Naive thymus-derived CD8-positive, alpha-beta T cell (primary cell): ENCODE results near the gene LMO2. TPM values are rescaled to one million over a fixed set of nuclear protein-coding genes. Genes with fewer than 3 reads are reported as not detected.
A peak's percentile ranks its signal among the peaks of the same experiment; 100 is the strongest.
"Not testable (repeated sequence)": the region's sequence is repeated elsewhere in the genome, so short reads cannot be mapped to it uniquely, and the experiment has no call there.

Experiments used
- ATAC-seq, 2 donors: fragments of 150-1000 bp; cut with Tn5 transposase in 1 of 2; sonication (Bioruptor Pico), chemical (Tn5 transposase) in 1 of 2; 1 replicate in 1 of 2; 2 replicates in 1 of 2; pipeline ENCODE4 v1.10.0; 2021; ENCODE audit warnings: mild to moderate bottlenecking in 2 of 2, moderate library complexity in 2 of 2
- POLR2A ChIA-PET: fragments of 350-600 bp; sonication (Branson Sonifier 250); formaldehyde crosslinking; loops from one replicate; lab custom pipeline; 2021; ENCODE audit warnings: antibody characterized with exemption; lab: Charles Lee
- DNase-seq, 10 donors: peaks; one replicate each; pipeline versions ENCODE4 v3.0.0 to v3.0.0-alpha.2; 2020 to 2022
- H3K27ac Mint-ChIP-seq, 10 donors: one replicate each; pipeline ENCODE4 v1.8.0; 2020 to 2022; ENCODE audit warnings: mild to moderate bottlenecking in 10 of 10, mixed read lengths in 10 of 10, moderate library complexity in 4 of 10, inconsistent platforms in 1 of 10
- H3K27me3 Mint-ChIP-seq, 5 donors: one replicate each; pipeline ENCODE4 v1.8.0; 2021 to 2022; ENCODE audit warnings: mixed read lengths in 5 of 5
- H3K36me3 Mint-ChIP-seq, 3 donors: one replicate each; pipeline ENCODE4 v1.8.0; 2020 to 2022; ENCODE audit warnings: mixed read lengths in 3 of 3, mild to moderate bottlenecking in 2 of 3, inconsistent platforms in 1 of 3
- H3K4me1 Mint-ChIP-seq, 4 donors: one replicate each; pipeline ENCODE4 v1.8.0; 2021 to 2022; ENCODE audit warnings: mixed read lengths in 4 of 4
- H3K4me3 Mint-ChIP-seq, 10 donors: one replicate each; pipeline ENCODE4 v1.8.0; 2020 to 2022; ENCODE audit warnings: mild to moderate bottlenecking in 10 of 10, mixed read lengths in 10 of 10, moderate library complexity in 6 of 10, inconsistent platforms in 1 of 10
- H3K9me3 Mint-ChIP-seq, 9 donors: one replicate each; pipeline ENCODE4 v1.8.0; 2020 to 2022; ENCODE audit warnings: mixed read lengths in 9 of 9, mild to moderate bottlenecking in 3 of 9, inconsistent platforms in 1 of 9, moderate library complexity in 1 of 9
- polyA plus RNA-seq, 3 donors: library from polyadenylated mRNA; unstranded; fragments of 300-500 nt; fragmentation: Illumina TruSeq; gene quantifications; one replicate each; pipeline ENCODE4 v1.2.3, GENCODE V29; 2021
- total RNA-seq, 8 experiments: library from RNA in 2 of 8; stranded (reverse) in 2 of 8; gene quantifications; one replicate each; pipeline ENCODE4 v1.2.3 and lab custom pipeline; 2021 to 2026

Gene LMO2
- under 1 TPM; 0.47 to 0.99 TPM for total RNA-seq
- not detected for polyA plus RNA-seq
- total RNA-seq (lab: John Stamatoyannopoulos, UW): 0 to 0.25 (median 0.03) reads per million in 6 experiments

- Mint-ChIP-seq H3K27me3 (peaks cover 47 to 68% (median 49%) of the 10 kb centered on the region in 5 donors), H3K27ac (peak within 1 kb of the TSS in 4 of 10 donors; percentile 1 to 81 (median 31)), H3K4me1 (peaks cover 29 to 61% (median 43%) of the 10 kb centered on the region in 4 donors), H3K36me3 (peaks cover 0 to 3% (median 0%) of the 10 kb centered on the region in 3 donors), H3K4me3 (peak within 1 kb of the TSS in 9 of 10 donors; percentile 53 to 94 (median 85)), H3K9me3 (peaks cover 0 to 2% (median 0%) of the 10 kb centered on the region in 9 donors)
- no peak for ATAC-seq
- POLR2A ChIA-PET: interaction anchor here (1.1 kb wide), 1 partner anchor 37 kb away, joined by 3 read pairs; no protein-coding TSS in a partner anchor
- no peak for DNase-seq
These were observed at the start of gene LMO2 for GRCh38 chr11:33891714-33892327. Gene LMO2 (minus strand): TSS chr11:33892076. CDS start chr11:33869716, 22,360 bp downstream.

- ATAC-seq (no peak), DNase-seq (no peak)
- POLR2A ChIA-PET: no interaction called here
- peaks cover 0 to 13% (median 3%) of the 10 kb centered on the region in 5 donors for H3K27me3 Mint-ChIP-seq
- H3K4me3 Mint-ChIP-seq: no peak overlapping the region
- no peaks in the 10 kb centered on the region for H3K36me3 Mint-ChIP-seq
- no peak overlapping the region for H3K27ac Mint-ChIP-seq
- peaks cover 0 to 17% (median 0%) of the 10 kb centered on the region in 4 donors for H3K4me1 Mint-ChIP-seq
- no peaks in the 10 kb centered on the region for H3K9me3 Mint-ChIP-seq
These were observed 48.6 kb upstream of the LMO2 start for GRCh38 chr11:33940538-33940815.

GRCh38 chr11:33936725-33937604 is 45.1 kb upstream of the LMO2 start:
- no peak overlapping the region for H3K4me3 Mint-ChIP-seq
- H3K9me3 Mint-ChIP-seq: peaks cover 0 to 15% (median 7%) of the 10 kb centered on the region in 9 donors
- H3K27ac Mint-ChIP-seq: no peak overlapping the region
- POLR2A ChIA-PET: no interaction called here
- peaks cover 0 to 14% (median 2%) of the 10 kb centered on the region in 3 donors for H3K36me3 Mint-ChIP-seq
- peaks cover 0 to 24% (median 4%) of the 10 kb centered on the region in 4 donors for H3K4me1 Mint-ChIP-seq
- ATAC-seq (no peak), DNase-seq (no peak)
- peaks cover 0 to 13% (median 3%) of the 10 kb centered on the region in 5 donors for H3K27me3 Mint-ChIP-seq

- Mint-ChIP-seq H3K9me3 (peaks cover 0 to 25% (median 11%) of the 10 kb centered on the region in 9 donors), H3K36me3 (peaks cover 0 to 23% (median 2%) of the 10 kb centered on the region in 3 donors), H3K27me3 (peaks cover 0 to 15% (median 3%) of the 10 kb centered on the region in 5 donors), H3K27ac (no peak overlapping the region), H3K4me3 (no peak overlapping the region), H3K4me1 (peaks cover 0 to 23% (median 4%) of the 10 kb centered on the region in 4 donors)
- ATAC-seq (no peak), DNase-seq (no peak)
- POLR2A ChIA-PET: no interaction called here
These were observed 43.9 kb upstream of the LMO2 start for GRCh38 chr11:33935461-33936456.

- ATAC-seq (no peak), DNase-seq (no peak)
- H3K36me3 Mint-ChIP-seq: peaks cover 0 to 23% (median 2%) of the 10 kb centered on the region in 3 donors
- H3K27ac Mint-ChIP-seq: no peak overlapping the region
- peaks cover under 1 to 28% (median 6%) of the 10 kb centered on the region in 4 donors for H3K4me1 Mint-ChIP-seq
- POLR2A ChIA-PET: no interaction called here
- H3K27me3 Mint-ChIP-seq: peaks cover 0 to 15% (median 3%) of the 10 kb centered on the region in 5 donors
- H3K4me3 Mint-ChIP-seq: no peak overlapping the region
- H3K9me3 Mint-ChIP-seq: peaks cover 0 to 25% (median 11%) of the 10 kb centered on the region in 9 donors
These were observed 43.1 kb upstream of the LMO2 start for GRCh38 chr11:33935005-33935404.

GRCh38 chr11:33934450-33934849 is 42.6 kb upstream of the LMO2 start:
- ATAC-seq: no peak
- POLR2A ChIA-PET: no interaction called here
- peaks cover 0 to 25% (median 11%) of the 10 kb centered on the region in 9 donors for H3K9me3 Mint-ChIP-seq
- no peak for DNase-seq
- H3K36me3 Mint-ChIP-seq: peaks cover 0 to 23% (median 2%) of the 10 kb centered on the region in 3 donors
- H3K27ac Mint-ChIP-seq: no peak overlapping the region
- H3K4me1 Mint-ChIP-seq: peaks cover 1 to 29% (median 7%) of the 10 kb centered on the region in 4 donors
- no peak overlapping the region for H3K4me3 Mint-ChIP-seq
- H3K27me3 Mint-ChIP-seq: peaks cover 0 to 15% (median 3%) of the 10 kb centered on the region in 5 donors

GRCh38 chr11:33933602-33934001 is 41.7 kb upstream of the LMO2 start:
- Mint-ChIP-seq H3K27ac (no peak overlapping the region), H3K9me3 (peaks cover 0 to 25% (median 11%) of the 10 kb centered on the region in 9 donors), H3K36me3 (peaks cover 0 to 23% (median 2%) of the 10 kb centered on the region in 3 donors), H3K4me3 (no peak overlapping the region), H3K4me1 (peaks cover 1 to 29% (median 7%) of the 10 kb centered on the region in 4 donors), H3K27me3 (peaks cover 0 to 17% (median 3%) of the 10 kb centered on the region in 5 donors)
- no peak for ATAC-seq
- DNase-seq: no peak
- POLR2A ChIA-PET: no interaction called here

GRCh38 chr11:33932721-33933120 is 40.8 kb upstream of the LMO2 start:
- H3K4me3 Mint-ChIP-seq: no peak overlapping the region

GRCh38 chr11:33931739-33932366 is 40.0 kb upstream of the LMO2 start:
- peaks cover 0 to 25% (median 11%) of the 10 kb centered on the region in 9 donors for H3K9me3 Mint-ChIP-seq
- H3K4me3 Mint-ChIP-seq, DNase-seq, POLR2A ChIA-PET, H3K27me3 Mint-ChIP-seq, ATAC-seq, H3K27ac Mint-ChIP-seq: not testable (repeated sequence)
- peaks cover 0 to 23% (median 2%) of the 10 kb centered on the region in 3 donors for H3K36me3 Mint-ChIP-seq
- peaks cover 1 to 25% (median 7%) of the 10 kb centered on the region in 4 donors for H3K4me1 Mint-ChIP-seq

More at GRCh38 chr11:33932721-33933120, 40.8 kb upstream of the LMO2 start:
- Mint-ChIP-seq H3K27me3 (peaks cover 0 to 13% (median 1%) of the 10 kb centered on the region in 5 donors), H3K4me1 (peaks cover 1 to 29% (median 7%) of the 10 kb centered on the region in 4 donors), H3K9me3 (peaks cover 0 to 25% (median 11%) of the 10 kb centered on the region in 9 donors), H3K27ac (no peak overlapping the region), H3K36me3 (peaks cover 0 to 23% (median 2%) of the 10 kb centered on the region in 3 donors)
- no peak for DNase-seq
- ATAC-seq: no peak
- POLR2A ChIA-PET: no interaction called here

- POLR2A ChIA-PET: no interaction called here
- Mint-ChIP-seq H3K9me3 (peaks cover 0 to 25% (median 11%) of the 10 kb centered on the region in 9 donors), H3K4me1 (peaks cover 1 to 21% (median 7%) of the 10 kb centered on the region in 4 donors), H3K27me3 (peaks cover 0 to 10% (median 4%) of the 10 kb centered on the region in 5 donors), H3K27ac (no peak overlapping the region), H3K4me3 (no peak overlapping the region), H3K36me3 (peaks cover 0 to 23% (median 2%) of the 10 kb centered on the region in 3 donors)
- no peak for DNase-seq
- ATAC-seq: no peak
These were observed 39.2 kb upstream of the LMO2 start for GRCh38 chr11:33931067-33931466.

- Mint-ChIP-seq H3K27ac (peak overlapping the region in 1 of 10 donors; percentile 50), H3K36me3 (peaks cover 0 to 23% (median 2%) of the 10 kb centered on the region in 3 donors), H3K4me3 (no peak overlapping the region), H3K27me3 (peaks cover 0 to 12% (median 4%) of the 10 kb centered on the region in 5 donors), H3K9me3 (peaks cover 0 to 25% (median 11%) of the 10 kb centered on the region in 9 donors), H3K4me1 (peaks cover 1 to 21% (median 7%) of the 10 kb centered on the region in 4 donors)
- DNase-seq: no peak
- ATAC-seq: no peak
- POLR2A ChIA-PET: interaction anchor here (0.6 kb wide), 1 partner anchor 33 kb away, joined by 4 read pairs; no protein-coding TSS in a partner anchor
These were observed 38.6 kb upstream of the LMO2 start for GRCh38 chr11:33930317-33931021.
